ENCODE measurements around the gene KCNQ5.

DNA sequence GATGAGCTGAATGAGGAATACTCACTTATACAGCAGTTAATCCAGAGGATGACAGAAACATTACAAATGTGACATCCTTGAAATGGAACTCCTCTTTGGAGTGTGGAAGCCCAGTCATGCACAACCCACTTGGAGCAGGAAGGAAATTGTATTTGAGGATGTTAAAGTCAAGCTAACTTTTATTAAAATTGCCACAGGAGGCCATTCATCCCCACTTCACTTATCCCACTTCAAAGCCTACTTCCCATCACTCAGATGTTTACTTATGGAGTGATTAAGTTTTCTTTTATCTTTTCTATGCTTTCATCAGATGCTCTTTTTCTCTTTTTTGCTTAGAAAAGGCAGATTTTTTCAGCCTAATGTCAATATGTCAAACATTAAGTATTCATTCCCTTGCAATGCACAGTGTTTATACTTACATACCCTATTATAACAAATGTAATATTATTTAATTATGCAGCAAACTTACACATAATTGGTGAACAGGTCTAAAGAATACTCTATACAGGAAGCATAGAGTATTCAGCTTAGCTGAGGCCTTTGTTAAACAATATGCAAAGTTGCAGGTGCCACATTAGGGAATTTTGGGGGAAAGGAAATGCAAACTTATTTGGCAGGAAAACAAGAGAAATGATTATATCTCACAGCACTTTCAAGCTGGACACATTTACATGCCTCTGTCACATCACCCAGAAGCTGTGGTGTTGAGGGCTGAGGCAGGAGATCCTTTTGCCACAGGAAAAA is 454.5 kb downstream of the KCNQ5 start:
- TF ChIP-seq, protein P1, sequence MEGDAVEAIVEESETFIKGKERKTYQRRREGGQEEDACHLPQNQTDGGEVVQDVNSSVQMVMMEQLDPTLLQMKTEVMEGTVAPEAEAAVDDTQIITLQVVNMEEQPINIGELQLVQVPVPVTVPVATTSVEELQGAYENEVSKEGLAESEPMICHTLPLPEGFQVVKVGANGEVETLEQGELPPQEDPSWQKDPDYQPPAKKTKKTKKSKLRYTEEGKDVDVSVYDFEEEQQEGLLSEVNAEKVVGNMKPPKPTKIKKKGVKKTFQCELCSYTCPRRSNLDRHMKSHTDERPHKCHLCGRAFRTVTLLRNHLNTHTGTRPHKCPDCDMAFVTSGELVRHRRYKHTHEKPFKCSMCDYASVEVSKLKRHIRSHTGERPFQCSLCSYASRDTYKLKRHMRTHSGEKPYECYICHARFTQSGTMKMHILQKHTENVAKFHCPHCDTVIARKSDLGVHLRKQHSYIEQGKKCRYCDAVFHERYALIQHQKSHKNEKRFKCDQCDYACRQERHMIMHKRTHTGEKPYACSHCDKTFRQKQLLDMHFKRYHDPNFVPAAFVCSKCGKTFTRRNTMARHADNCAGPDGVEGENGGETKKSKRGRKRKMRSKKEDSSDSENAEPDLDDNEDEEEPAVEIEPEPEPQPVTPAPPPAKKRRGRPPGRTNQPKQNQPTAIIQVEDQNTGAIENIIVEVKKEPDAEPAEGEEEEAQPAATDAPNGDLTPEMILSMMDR (IDR thresholded peaks at IDR 0.05), result no peak
- no peak for TF ChIP-seq POLR2A (IDR thresholded peaks at IDR 0.05)

All from transverse colon (tissue), 3 donors.